ENCODE results near the gene WDFY3.

DNA sequence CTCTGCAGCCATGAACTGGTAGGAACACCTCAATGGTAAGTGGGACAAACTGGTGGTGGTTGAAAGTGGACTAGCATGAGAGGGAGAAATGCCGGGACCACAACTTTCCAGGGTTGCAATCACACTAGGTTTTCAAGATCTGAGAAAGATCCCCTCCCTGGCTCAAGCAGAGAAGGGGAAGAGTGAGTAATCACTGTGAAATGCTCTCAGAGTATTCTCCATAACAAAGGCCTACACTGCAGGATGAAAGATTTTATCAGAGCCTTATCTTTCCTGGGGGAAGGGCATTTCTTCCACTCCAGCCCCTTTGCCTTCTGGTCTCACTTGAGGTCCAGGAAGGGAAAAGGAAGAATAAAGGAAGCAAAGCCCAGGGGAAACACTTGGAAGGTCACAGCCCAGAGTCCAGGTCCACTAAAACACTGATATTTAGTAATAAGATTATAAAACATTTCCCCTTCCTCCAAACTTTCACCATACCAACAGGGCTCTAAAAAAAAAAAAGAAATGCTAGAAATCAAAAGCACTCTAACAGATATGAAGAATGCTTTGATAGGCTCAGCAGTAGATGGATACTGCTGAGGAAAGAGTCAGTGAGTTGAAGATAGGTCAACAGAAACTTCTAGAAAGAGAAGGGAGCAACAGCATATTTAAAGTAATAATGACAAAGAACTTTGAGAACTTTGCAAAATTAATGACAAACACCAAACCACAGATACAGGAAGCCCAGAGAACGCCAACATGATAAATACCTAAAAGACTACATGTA lies 95.9 kb downstream of the WDFY3 start:
- TF ChIP-seq, protein P1, sequence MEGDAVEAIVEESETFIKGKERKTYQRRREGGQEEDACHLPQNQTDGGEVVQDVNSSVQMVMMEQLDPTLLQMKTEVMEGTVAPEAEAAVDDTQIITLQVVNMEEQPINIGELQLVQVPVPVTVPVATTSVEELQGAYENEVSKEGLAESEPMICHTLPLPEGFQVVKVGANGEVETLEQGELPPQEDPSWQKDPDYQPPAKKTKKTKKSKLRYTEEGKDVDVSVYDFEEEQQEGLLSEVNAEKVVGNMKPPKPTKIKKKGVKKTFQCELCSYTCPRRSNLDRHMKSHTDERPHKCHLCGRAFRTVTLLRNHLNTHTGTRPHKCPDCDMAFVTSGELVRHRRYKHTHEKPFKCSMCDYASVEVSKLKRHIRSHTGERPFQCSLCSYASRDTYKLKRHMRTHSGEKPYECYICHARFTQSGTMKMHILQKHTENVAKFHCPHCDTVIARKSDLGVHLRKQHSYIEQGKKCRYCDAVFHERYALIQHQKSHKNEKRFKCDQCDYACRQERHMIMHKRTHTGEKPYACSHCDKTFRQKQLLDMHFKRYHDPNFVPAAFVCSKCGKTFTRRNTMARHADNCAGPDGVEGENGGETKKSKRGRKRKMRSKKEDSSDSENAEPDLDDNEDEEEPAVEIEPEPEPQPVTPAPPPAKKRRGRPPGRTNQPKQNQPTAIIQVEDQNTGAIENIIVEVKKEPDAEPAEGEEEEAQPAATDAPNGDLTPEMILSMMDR (IDR thresholded peaks at IDR 0.05), result no peak
- no peak for TF ChIP-seq POLR2A (IDR thresholded peaks at IDR 0.05)

Measured in testis (tissue), 2 donors.